Activated CD8-positive, alpha-beta memory T cell treated with anti-CD3 and anti-CD28 coated beads, Interleukin-2, amount 50 U/mL, for 24 hours (primary cell): ENCODE data around the gene SCARF2.

ENCODE experiments used
- DNase-seq: peaks from one replicate; pipeline ENCODE4 v3.0.0-alpha.2; 2020; ENCODE audit errors: extremely low read depth

SCARF2 gene

GRCh38 chr22:20440637-20441591 is 3.3 kb upstream of the SCARF2 start:
- no peak for DNase-seq

- no peak for DNase-seq
Observed at GRCh38 chr22:20439928-20440575, 2.4 kb upstream of the SCARF2 start.

DNA sequence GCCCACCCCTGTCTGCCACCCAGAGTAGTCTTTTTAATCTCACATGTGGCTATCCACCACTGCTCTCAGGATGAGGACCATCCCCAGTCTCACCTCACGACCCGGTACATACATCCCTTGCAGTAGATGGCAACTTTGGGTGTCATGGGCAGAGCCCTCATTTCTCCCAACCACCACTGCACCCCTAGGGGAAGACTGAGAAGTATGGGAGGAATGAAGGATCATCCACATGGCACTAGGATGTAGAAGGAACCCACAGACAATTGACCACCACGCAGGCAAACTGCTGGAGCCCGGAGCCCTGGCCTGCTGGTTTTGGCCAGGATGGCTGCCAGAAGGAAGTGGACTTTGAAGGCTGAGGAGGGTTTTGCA is 1.9 kb upstream of the SCARF2 start:
- DNase-seq, result no peak

DNA sequence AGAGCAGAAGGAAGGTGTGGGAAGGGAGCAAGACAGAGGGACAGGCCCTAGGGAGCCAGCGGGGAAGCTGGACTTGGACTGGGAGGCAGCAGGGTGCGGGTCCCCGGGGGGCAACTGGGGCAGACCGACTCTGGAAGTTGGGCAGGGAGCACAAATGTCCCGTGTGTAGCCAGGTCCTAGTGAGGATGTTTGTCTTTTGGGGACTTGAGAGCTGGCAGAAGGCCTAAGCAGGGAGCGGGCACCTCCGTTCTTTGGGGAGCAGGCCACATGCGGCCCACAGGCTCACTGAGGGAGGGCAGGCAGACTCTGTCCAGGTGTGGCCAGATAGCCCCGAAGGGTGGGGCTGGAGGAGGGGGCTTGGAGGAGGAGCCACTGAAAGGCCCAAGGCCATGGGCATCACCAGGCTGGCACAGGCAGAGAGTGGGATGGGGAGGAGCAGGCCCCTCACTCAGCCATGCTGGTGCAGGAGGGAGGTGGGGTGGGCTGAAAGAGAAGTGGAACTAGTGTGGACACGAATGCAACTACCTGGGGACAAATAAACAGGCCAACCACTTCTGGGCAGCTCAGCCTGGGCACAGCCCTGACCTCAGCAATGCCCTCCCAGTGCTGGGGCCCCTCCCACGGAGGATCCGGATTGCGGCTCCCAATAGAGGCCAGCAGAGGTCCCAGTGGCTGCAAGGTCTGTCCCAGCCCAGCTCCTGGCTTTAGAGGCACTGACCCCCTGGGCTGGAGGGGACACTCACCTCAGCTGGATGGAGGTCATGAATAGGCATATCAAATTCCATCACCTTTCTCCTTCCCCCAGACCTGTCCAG is 1.3 kb upstream of the SCARF2 start:
- DNase-seq, result no peak

GRCh38 chr22:20438427-20438677 is 727 bp upstream of the SCARF2 start:
- no peak for DNase-seq

DNA sequence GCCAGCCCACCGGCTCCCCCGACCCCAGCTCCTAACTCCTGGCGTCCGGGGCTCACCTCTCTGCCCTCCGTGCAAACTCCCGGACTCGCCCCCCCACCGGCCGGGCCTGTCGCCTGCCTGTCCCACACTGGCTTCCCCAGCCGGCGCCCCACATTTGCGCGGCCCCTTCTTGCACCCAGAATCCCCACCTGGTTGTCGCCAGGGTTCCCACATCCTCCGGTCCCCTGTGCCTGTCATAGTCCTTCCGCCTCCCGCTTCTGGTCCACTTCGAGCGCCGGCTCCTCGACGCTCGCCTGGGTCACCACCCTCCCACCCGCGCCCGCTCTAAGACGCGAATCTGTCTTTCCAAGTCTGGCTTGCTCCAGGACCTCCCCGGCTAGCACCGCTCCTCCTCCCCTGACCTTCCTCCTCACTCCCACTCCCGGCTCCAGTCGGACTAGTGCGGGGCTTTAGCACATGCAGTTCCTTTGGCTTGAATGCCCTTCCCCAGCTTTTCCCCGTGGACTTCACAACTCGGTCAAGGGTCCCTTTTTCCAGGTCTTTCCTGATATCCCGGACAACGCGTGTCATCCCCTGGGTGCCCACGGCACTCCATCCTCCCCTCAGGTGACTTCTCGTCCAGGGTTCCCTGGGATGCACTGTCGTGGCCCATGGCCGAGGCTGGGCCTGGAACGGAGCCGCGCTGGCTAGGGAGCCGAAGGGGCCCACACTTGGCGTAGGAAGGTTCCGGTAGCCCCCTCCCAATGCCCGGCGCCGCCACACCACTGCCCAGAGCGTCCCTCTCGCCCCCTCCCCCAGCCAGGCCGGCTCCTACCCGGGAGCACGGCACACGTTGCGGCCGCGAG is 635 bp downstream of the SCARF2 start:
- DNase-seq, result no peak

GRCh38 chr22:20436307-20436767 is 1.3 kb downstream of the SCARF2 start:
- DNase-seq, result no peak

GRCh38 chr22:20435436-20436306 is 2.0 kb downstream of the SCARF2 start:
- no peak for DNase-seq

DNA sequence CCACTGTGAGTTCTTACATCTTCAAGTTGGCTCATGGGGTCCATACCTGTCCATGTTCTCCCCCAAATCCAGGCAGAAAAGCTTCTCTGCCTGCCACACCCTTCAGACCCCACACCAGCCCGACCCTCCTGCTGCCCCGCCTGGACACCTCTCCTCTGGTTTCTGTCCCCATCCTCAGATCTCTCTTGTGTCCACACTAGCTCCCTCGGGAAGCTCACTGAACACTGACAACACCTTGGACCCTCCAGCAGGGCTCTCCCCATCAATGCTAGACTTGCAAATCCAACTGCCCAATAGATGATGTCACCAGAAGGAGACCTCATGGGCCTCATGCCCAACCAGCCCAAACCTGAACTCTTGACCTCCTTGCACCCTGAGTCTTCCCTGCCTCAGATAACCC is 2.9 kb downstream of the SCARF2 start:
- no peak for DNase-seq

DNA sequence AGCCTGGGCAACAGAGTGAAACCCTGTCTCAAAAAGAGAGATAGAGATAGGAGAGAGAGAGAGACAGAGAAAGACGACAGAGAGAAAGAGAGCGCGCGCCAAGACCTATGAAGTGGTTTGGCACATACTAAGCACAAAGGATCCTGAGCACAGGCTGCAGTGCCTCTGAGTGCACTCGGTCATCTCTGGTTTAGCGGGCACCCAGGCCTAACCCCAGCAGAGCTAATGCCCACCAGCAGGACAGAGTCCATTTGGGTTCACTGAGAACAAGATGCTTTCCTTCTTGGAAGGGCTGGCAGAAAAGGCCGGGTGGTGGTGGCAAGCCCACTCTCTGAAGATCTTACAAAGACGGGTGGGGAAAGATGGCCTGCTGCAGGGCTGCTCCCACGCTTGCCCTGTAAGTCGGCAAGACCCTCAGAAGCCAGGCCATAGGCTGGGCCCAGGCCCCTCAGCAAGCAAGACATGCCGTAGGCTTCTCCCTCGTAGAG is 3.3 kb downstream of the SCARF2 start:
- DNase-seq, result no peak

GRCh38 chr22:20433686-20434241 is 3.9 kb downstream of the SCARF2 start:
- no peak for DNase-seq

DNA sequence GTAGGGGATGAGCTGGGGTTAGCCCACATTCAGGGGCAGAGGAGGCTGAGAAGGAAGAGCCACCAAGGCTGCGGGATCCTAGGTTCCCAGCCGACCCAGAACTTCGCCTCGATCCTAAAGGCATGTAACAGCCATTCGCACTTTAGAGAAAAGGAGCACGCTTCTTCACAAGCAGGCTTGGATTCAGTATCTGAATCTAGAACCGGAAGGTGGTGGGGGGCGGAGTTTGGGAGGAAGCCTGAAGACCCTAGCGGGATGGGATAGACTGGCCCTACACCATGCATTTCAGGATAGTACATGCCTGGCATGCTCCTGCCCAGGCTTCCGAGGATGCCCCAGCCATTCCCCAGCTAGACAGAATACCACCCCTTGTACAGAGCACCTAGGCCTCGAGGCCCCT is 4.4 kb downstream of the SCARF2 start:
- no peak for DNase-seq

GRCh38 chr22:20432244-20432686 is 5.4 kb downstream of the SCARF2 start:
- DNase-seq, result no peak

DNA sequence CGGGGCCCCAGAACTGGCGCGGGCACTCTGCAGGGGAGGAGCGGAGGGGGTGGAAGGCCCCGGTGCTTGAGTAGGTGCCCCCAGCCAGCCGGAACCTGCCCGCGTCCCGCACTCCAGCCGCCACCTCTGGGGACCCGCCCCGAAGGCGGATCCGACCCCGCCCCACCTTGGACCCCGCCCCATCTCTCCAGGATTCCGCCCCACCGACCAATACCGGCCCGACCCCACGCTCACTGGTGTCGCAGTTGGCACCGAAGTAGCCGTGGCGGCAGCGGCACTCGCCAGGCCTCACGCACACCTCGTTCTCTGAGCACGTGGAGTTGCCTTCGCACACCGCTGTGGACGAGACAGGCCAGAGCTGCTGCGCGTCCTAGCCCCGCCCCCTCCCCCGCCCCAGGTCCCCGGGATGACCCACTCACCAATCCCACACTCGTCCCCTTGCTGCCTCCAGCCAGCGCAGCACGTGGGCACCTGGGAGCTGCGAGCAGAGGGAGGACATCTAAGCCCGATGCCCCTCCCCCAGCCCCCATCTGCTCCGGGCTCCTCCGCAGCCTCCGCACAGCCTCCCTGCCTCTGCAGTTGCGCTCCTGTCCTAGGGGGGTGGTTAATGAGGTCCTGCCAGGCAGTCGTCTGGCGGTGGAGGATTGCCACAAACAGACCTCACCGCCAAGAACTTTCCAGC is 6.0 kb downstream of the SCARF2 start:
- no peak for DNase-seq

DNA sequence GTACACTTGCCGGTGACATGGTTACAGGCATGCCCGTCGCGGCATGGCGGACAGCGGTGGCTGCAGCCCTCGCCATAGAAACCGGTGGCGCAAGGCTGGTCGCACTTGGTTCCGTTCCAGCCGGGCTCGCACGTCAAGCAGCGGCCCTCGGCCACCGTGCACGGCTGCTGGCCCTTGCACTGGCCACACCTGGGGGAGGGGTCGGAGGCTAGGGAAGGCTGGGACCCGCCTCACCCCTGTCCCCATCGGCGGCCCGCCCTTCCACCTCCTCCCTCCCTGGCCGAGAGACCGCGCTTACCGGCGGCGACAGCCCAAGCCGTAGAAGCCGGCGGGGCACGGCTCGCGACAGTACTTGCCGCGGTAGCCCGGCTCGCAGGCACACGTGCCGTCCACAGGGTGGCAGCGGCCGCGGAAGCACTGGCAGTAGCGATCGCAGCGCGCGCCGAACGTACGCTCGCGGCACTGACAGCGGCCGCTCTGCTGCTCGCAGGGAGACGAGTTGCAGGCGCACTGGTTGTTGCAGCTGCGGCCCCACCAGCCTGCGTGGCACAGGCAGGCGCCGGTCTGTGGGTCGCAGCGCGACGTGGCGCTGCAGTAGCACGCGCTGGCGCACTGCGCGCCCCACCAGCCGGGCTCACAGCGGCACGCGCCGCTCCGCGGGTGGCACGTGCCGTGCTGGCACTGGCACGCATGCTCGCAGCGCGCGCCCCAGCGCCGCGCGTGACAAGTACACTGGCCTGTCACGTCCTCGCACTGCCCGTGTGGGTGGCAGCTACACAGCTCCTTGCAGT is 6.7 kb downstream of the SCARF2 start:
- DNase-seq, result no peak

DNA sequence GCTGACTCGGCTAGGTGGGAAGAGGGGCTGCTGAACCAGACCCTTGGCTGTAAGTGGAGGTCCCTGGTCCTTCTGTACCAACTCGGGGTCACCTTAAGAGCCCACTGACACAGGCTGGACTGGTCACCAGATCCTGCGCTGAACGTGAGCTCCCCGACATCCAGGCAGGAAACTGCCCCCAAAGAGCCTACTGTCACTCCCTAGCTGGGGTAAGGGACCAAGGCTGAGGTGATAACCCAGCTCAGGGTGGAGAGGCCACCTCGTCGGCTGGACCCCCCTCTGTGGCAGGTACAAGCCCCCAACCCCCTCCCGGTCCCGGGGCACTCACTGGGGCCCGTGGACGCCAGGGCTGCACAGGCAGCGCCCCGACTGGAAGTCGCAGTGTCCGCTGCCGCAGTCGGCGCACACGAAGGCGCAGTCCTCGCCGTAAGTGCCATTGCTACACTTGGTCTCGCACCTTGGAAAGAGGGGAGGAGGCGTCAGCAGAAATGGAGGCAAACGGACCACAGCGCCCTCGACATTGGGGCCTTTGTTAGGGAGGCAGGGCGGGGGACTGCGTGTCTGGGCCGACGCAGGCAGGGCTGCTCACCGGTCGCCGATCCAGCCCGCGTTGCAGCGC is 7.4 kb downstream of the SCARF2 start:
- no peak for DNase-seq

GRCh38 chr22:20429254-20430100 is 8.1 kb downstream of the SCARF2 start:
- DNase-seq, result peak; percentile 52
